ENCODE measurements around the gene TRMT61B.

Gene TRMT61B

DNA sequence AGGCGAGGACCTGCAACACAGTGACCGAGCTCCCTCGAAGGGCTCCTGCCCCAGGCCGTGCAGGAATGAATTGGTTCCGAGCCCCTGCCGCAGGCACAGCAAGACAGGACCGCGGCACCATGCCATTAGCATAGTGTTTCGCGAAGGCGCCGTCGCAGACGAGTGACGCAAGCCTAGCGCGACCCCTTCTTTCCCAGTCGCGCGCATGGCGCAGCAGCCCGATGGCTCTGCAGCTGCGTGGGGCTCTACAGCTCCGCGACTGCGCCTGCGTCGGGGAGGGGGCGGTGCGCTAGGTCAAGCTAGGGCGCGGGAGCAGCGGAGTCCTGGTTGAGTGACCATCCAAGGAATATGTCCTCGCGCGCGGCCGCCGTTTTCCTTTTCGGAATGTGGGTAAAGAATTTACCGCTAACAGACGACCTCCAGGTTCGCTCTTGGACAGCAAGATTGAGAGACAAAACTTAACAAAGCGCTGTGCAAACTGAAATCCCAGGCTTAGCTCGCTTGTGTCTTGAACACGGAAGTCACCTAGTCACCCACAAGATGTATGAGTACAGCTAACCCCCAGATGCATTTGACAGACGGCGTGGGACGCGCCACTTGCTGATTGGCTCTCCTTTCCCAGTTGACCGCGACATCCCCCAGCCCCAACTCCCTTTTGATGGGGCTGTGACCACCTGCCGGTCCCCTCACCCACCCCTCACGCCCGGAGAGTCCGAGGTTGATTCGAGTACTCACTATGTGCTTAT lies at the start of gene TRMT61B:
TRMT61B (minus strand) TSS at position 164 of the 746 bp plus-strand sequence; CDS start at position 132, 32 bp downstream.
- TF ChIP-seq, protein P1, sequence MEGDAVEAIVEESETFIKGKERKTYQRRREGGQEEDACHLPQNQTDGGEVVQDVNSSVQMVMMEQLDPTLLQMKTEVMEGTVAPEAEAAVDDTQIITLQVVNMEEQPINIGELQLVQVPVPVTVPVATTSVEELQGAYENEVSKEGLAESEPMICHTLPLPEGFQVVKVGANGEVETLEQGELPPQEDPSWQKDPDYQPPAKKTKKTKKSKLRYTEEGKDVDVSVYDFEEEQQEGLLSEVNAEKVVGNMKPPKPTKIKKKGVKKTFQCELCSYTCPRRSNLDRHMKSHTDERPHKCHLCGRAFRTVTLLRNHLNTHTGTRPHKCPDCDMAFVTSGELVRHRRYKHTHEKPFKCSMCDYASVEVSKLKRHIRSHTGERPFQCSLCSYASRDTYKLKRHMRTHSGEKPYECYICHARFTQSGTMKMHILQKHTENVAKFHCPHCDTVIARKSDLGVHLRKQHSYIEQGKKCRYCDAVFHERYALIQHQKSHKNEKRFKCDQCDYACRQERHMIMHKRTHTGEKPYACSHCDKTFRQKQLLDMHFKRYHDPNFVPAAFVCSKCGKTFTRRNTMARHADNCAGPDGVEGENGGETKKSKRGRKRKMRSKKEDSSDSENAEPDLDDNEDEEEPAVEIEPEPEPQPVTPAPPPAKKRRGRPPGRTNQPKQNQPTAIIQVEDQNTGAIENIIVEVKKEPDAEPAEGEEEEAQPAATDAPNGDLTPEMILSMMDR (IDR thresholded peaks at IDR 0.05) = no peak
- Histone ChIP-seq H3K27me3 (peaks cover 13% of the 10 kb centered on the region), H3K27ac (peak within 1 kb of the TSS; percentile 69), H3K4me1 (ENCODE audit: control insufficient read depth in 1 of 2, insufficient read depth in 1 of 2, low read depth in 1 of 2, low read length in 1 of 2) (peaks cover 18 to 20% of the 10 kb centered on the region in 2 experiments), H3K36me3 (no peaks in the 10 kb centered on the region), H3K4me3 (ENCODE audit: low read depth in 1 of 2, low read length in 1 of 2) (peak within 1 kb of the TSS; percentile 68 to 78), H3K9me3 (no peaks in the 10 kb centered on the region)

DNA sequence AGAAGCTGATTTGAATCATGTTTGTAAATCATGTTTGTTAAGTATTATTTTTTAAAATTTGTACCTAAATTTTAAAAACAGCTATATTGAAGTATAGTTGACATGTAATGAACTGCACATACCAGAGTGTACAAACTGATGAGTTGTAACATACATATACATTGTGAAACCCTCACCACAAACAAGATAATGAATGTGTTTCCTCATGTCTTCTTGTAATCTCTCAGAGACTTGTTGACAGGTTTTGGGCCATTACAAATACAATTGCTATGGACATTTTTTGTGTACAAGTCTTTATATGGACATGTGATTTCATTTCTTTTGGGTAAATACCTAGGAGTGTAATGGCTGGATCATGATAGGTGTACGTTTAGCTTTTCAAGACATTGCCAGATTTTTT lies 45.8 kb upstream of the TRMT61B start:
- H3K4me3 ChIP-seq (ENCODE audit: low read depth in 1 of 2, low read length in 1 of 2) = no peak overlapping the region
- H3K9me3 ChIP-seq = no peaks in the 10 kb centered on the region
- TF ChIP-seq, protein P1 (IDR thresholded peaks at IDR 0.05) = no peak
- H3K4me1 ChIP-seq (ENCODE audit: control insufficient read depth in 1 of 2, insufficient read depth in 1 of 2, low read depth in 1 of 2, low read length in 1 of 2) = peaks cover 14 to 15% of the 10 kb centered on the region in 2 experiments
- H3K36me3 ChIP-seq = peaks cover 9% of the 10 kb centered on the region
- H3K27me3 ChIP-seq = no peaks in the 10 kb centered on the region
- H3K27ac ChIP-seq = peak overlapping the region; percentile 37

DNA sequence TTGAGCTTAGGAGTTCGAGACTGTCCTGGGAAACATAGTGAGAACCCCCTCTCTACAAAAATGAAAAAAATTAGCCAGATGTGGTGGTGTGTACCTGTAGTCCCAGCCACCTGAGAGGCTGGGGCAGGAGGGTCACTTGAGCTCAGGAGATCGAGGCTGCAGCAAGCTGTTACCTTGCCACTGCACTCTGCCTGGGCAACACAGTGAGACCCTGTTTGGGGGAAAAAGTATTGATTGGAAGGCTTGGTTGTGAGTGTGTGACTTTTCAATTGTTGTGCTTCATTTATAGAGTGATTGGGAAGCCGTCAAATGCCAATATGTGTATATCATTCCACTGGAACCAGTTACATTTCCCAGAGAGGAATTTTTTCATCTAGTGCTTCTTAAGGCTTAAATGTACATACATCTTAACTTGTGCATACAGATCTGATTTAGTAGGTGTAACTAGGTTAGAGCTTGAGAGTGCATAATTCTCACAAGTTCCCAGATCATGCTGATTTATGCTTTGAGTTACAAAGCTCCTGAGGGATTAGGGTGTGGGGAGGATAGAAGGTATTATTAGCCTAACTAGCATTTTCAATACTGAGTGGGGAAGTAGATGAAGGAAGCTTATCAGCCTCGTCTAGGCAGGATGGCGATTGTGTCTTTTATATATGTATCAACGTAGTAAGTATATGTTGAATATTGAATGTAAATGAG lies 39.7 kb upstream of the TRMT61B start:
- Histone ChIP-seq H3K9me3 (no peaks in the 10 kb centered on the region), H3K4me3 (ENCODE audit: low read depth in 1 of 2, low read length in 1 of 2) (no peak overlapping the region), H3K36me3 (peaks cover 26% of the 10 kb centered on the region), H3K27ac (no peak overlapping the region), H3K27me3 (no peaks in the 10 kb centered on the region), H3K4me1 (ENCODE audit: control insufficient read depth in 1 of 2, insufficient read depth in 1 of 2, low read depth in 1 of 2, low read length in 1 of 2) (no peaks in the 10 kb centered on the region)
- TF ChIP-seq, protein P1 (IDR thresholded peaks at IDR 0.05) = no peak

DNA sequence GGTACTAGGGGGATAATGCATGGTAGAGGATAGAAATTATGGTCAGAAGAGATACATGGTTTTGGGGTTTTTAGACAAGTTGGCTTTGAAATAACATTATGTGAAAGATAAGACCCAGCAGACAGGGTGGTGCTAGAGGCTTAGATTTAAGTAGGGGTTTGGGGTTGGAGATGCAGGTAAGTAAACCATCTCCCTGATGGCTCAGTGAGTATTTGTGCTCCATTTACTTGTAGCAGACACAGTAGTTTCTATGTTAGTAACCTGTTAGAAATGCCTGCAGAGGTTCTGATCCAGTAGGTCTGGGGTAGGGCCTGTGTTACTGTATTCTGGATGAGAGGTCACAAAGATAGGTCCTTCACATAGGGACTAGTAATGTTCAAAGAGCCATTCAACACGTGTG lies 38.1 kb upstream of the TRMT61B start:
- Histone ChIP-seq H3K36me3 (peaks cover 17% of the 10 kb centered on the region), H3K9me3 (no peaks in the 10 kb centered on the region), H3K27ac (no peak overlapping the region), H3K27me3 (no peaks in the 10 kb centered on the region), H3K4me1 (ENCODE audit: control insufficient read depth in 1 of 2, insufficient read depth in 1 of 2, low read depth in 1 of 2, low read length in 1 of 2) (no peaks in the 10 kb centered on the region), H3K4me3 (ENCODE audit: low read depth in 1 of 2, low read length in 1 of 2) (no peak overlapping the region)
- TF ChIP-seq, protein P1 (IDR thresholded peaks at IDR 0.05) = no peak

DNA sequence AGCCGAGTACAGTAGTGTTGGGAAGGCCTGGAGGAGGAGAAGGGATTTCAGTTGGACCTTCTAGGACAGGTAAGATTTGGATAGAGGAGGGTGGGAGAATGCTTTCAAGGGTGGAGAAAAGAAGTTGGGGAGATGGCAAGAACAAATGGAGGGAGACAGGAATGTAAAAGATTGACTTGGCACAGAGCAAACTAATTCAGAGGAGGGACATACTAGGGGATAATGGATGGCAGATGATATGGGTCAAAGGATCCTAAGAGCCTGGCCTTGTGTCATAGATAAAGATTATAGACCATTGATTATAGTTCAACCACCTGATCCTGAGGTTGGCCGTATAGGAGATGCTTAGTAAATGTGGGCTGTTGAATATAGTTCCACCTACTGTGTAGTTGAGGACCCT lies 36.7 kb upstream of the TRMT61B start:
- no peaks in the 10 kb centered on the region for H3K9me3 ChIP-seq
- H3K27ac ChIP-seq = no peak overlapping the region
- H3K36me3 ChIP-seq = peaks cover 17% of the 10 kb centered on the region
- no peak overlapping the region for H3K4me3 ChIP-seq (ENCODE audit: low read depth in 1 of 2, low read length in 1 of 2)
- H3K27me3 ChIP-seq = no peaks in the 10 kb centered on the region
- no peaks in the 10 kb centered on the region for H3K4me1 ChIP-seq (ENCODE audit: control insufficient read depth in 1 of 2, insufficient read depth in 1 of 2, low read depth in 1 of 2, low read length in 1 of 2)
- TF ChIP-seq, protein P1 (IDR thresholded peaks at IDR 0.05) = no peak

Measured in neutrophil (primary cell).